ENCODE data around the gene MVB12B.

Gene MVB12B

DNA sequence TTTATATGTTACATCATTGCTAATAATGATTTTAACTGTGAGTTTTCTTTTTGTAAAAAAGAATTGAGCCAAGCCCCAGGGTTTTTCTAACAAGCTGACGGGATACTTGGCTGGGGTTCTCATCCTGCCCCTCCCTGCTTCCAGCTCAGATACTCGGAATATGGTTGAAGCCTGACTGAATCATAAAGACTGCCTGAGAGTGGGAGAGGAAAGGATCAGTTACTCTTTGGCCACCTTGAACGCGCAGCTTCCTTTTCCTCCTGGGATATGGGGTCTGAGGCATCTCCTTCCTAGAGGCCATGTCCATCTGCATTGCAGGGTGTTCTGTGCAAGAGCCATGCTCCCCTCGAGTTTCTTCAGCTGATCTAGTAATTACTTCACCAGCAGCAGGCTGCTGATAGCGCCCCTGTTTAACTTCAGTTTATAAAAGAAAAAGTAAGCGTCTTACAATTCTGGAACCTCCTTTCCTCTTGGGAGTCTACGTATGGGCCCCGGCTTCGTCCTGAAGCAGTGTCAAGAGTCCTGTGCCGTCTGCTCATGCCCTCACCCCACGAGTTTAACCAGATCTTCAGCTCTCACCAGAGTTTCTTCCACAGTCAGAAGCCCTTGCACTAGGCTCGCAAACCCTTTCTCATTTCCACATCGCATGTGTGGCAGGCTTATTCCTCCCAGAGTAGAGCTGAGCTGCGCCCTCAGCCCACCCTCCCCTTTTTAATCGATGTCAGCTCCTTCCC is 130.0 kb downstream of the MVB12B start:
- Histone ChIP-seq H3K4me1 (ENCODE audit: low read length) (no peaks in the 10 kb centered on the region), H3K9ac (ENCODE audit: low read length) (no peak overlapping the region), H3K9me3 (ENCODE audit: insufficient read depth, low read length) (no peaks in the 10 kb centered on the region), H3K27ac (ENCODE audit: low read length) (no peak overlapping the region), H2AFZ (ENCODE audit: low read depth, low read length) (no peak overlapping the region), H3K4me3 (ENCODE audit: low read length) (no peak overlapping the region), H3K4me2 (ENCODE audit: low read length) (no peak overlapping the region), H4K20me1 (ENCODE audit: insufficient read depth, low read length) (no peaks in the 10 kb centered on the region), H3K36me3 (replicated peaks; ENCODE audit: low read depth, low read length) (no peaks in the 10 kb centered on the region), H3K79me2 (ENCODE audit: low read length) (no peaks in the 10 kb centered on the region), H3K27me3 (ENCODE audit: low read depth, low read length) (peaks cover 27% of the 10 kb centered on the region)
- TF ChIP-seq, protein P1, sequence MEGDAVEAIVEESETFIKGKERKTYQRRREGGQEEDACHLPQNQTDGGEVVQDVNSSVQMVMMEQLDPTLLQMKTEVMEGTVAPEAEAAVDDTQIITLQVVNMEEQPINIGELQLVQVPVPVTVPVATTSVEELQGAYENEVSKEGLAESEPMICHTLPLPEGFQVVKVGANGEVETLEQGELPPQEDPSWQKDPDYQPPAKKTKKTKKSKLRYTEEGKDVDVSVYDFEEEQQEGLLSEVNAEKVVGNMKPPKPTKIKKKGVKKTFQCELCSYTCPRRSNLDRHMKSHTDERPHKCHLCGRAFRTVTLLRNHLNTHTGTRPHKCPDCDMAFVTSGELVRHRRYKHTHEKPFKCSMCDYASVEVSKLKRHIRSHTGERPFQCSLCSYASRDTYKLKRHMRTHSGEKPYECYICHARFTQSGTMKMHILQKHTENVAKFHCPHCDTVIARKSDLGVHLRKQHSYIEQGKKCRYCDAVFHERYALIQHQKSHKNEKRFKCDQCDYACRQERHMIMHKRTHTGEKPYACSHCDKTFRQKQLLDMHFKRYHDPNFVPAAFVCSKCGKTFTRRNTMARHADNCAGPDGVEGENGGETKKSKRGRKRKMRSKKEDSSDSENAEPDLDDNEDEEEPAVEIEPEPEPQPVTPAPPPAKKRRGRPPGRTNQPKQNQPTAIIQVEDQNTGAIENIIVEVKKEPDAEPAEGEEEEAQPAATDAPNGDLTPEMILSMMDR (IDR thresholded peaks at IDR 0.05; ENCODE audit: low read depth, low read length) = no peak
- no peak for TF ChIP-seq EZH2phosphoT487 (IDR thresholded peaks at IDR 0.05; ENCODE audit: low read depth)

DNA sequence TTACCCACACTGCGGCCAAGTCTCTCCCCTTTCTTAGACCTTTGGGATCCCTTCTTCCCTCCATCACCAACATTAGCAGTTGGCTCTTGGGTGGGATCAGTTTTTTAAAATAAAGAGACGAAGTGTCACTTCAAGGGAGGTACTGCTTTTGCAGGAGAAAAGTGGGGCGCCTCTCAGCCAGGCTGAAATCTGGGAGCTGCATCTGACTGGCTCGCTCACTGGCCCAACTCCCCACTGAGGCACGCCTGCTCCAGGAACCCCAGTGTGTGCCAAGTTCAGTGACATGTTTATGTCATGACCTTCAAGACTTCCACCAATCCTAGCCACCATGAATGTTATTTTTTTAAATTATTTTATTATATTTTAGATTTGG is 130.5 kb downstream of the MVB12B start:
- no peak overlapping the region for H3K4me3 ChIP-seq (ENCODE audit: low read length)
- H4K20me1 ChIP-seq (ENCODE audit: insufficient read depth, low read length) = no peaks in the 10 kb centered on the region
- H3K27ac ChIP-seq (ENCODE audit: low read length) = no peak overlapping the region
- H3K27me3 ChIP-seq (ENCODE audit: low read depth, low read length) = peaks cover 29% of the 10 kb centered on the region
- H3K36me3 ChIP-seq (replicated peaks; ENCODE audit: low read depth, low read length) = no peaks in the 10 kb centered on the region
- H3K9me3 ChIP-seq (ENCODE audit: insufficient read depth, low read length) = no peaks in the 10 kb centered on the region
- H3K9ac ChIP-seq (ENCODE audit: low read length) = no peak overlapping the region
- no peaks in the 10 kb centered on the region for H3K4me1 ChIP-seq (ENCODE audit: low read length)
- no peak overlapping the region for H2AFZ ChIP-seq (ENCODE audit: low read depth, low read length)
- no peaks in the 10 kb centered on the region for H3K79me2 ChIP-seq (ENCODE audit: low read length)
- TF ChIP-seq EZH2phosphoT487 (IDR thresholded peaks at IDR 0.05; ENCODE audit: low read depth) = no peak
- TF ChIP-seq, protein P1 (IDR thresholded peaks at IDR 0.05; ENCODE audit: low read depth, low read length) = no peak
- no peak overlapping the region for H3K4me2 ChIP-seq (ENCODE audit: low read length)

DNA sequence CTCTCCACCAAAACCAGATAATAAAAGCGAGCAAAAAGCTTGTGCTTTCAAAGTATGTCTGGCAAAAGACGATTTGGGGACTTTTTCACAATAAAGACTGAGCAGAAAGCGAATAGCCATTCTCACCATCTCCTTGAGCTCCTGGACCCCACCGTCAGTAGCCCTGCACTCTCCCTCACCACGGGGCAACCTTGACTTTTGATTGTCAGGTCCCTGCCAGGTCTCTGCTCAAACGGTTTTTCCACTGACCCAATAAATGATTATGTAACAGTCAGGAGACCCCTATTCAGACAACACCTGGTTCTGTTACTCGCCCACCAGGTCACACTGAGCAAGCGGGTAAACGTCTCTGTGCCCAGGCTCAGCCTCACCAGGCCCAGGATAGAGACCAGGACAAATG is 131.3 kb downstream of the MVB12B start:
- no peaks in the 10 kb centered on the region for H3K4me1 ChIP-seq (ENCODE audit: low read length)
- no peak overlapping the region for H2AFZ ChIP-seq (ENCODE audit: low read depth, low read length)
- no peaks in the 10 kb centered on the region for H3K9me3 ChIP-seq (ENCODE audit: insufficient read depth, low read length)
- H3K9ac ChIP-seq (ENCODE audit: low read length) = no peak overlapping the region
- H4K20me1 ChIP-seq (ENCODE audit: insufficient read depth, low read length) = no peaks in the 10 kb centered on the region
- no peak overlapping the region for H3K4me2 ChIP-seq (ENCODE audit: low read length)
- TF ChIP-seq EZH2phosphoT487 (IDR thresholded peaks at IDR 0.05; ENCODE audit: low read depth) = no peak
- TF ChIP-seq, protein P1 (IDR thresholded peaks at IDR 0.05; ENCODE audit: low read depth, low read length) = no peak
- H3K4me3 ChIP-seq (ENCODE audit: low read length) = no peak overlapping the region
- H3K27me3 ChIP-seq (ENCODE audit: low read depth, low read length) = peaks cover 30% of the 10 kb centered on the region
- no peaks in the 10 kb centered on the region for H3K79me2 ChIP-seq (ENCODE audit: low read length)
- no peaks in the 10 kb centered on the region for H3K36me3 ChIP-seq (replicated peaks; ENCODE audit: low read depth, low read length)
- no peak overlapping the region for H3K27ac ChIP-seq (ENCODE audit: low read length)

DNA sequence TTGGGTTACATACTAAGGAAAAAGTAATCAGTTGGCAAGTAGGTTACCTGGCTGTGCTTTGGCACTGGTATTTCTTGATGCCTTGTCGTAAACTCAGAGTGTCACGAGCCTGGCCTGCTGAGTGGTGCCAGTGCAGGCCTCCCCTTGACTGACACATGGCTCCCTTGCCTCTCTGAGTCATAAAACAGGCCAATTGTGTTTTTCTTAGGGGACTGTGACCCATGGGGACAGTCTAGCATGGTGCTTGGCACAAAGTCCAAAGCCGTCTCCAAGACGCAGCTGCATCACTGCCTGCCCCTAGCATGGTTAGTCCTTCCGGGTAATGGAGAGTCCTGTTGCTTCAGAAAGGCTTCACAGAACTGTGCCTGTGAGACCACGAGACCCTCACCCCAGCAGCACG is 132.5 kb downstream of the MVB12B start:
- no peaks in the 10 kb centered on the region for H3K36me3 ChIP-seq (replicated peaks; ENCODE audit: low read depth, low read length)
- TF ChIP-seq, protein P1 (IDR thresholded peaks at IDR 0.05; ENCODE audit: low read depth, low read length) = no peak
- no peak for TF ChIP-seq EZH2phosphoT487 (IDR thresholded peaks at IDR 0.05; ENCODE audit: low read depth)
- no peaks in the 10 kb centered on the region for H3K79me2 ChIP-seq (ENCODE audit: low read length)
- no peaks in the 10 kb centered on the region for H3K4me1 ChIP-seq (ENCODE audit: low read length)
- no peak overlapping the region for H3K9ac ChIP-seq (ENCODE audit: low read length)
- H4K20me1 ChIP-seq (ENCODE audit: insufficient read depth, low read length) = no peaks in the 10 kb centered on the region
- H3K4me3 ChIP-seq (ENCODE audit: low read length) = no peak overlapping the region
- no peaks in the 10 kb centered on the region for H3K9me3 ChIP-seq (ENCODE audit: insufficient read depth, low read length)
- peaks cover 35% of the 10 kb centered on the region for H3K27me3 ChIP-seq (ENCODE audit: low read depth, low read length)
- no peak overlapping the region for H3K4me2 ChIP-seq (ENCODE audit: low read length)
- no peak overlapping the region for H3K27ac ChIP-seq (ENCODE audit: low read length)
- no peak overlapping the region for H2AFZ ChIP-seq (ENCODE audit: low read depth, low read length)

Measured in OCI-LY3 (cell line).